PC-9 (cell line): ENCODE data around the gene EFNA3. TPM values are rescaled to one million over a fixed set of nuclear protein-coding genes. Genes with fewer than 3 reads are reported as not detected.

Source experiments
- BruUV-seq: library from RNA; stranded (reverse); fragments of 400-500 nt; replicated peaks from 2 replicates; lab custom pipeline; 2021; lab: Mats Ljungman, UMichigan
- CTCF ChIA-PET: fragments of 300-600 bp; sonication (Branson Sonifier 250); formaldehyde crosslinking; loops from one replicate; lab custom pipeline; 2022; ENCODE audit warnings: antibody characterized with exemption; lab: Charles Lee
- POLR2A ChIA-PET: fragments of 300-600 bp; sonication (Branson Sonifier 250); formaldehyde crosslinking; loops from one replicate; lab custom pipeline; 2022; ENCODE audit warnings: antibody characterized with exemption; ENCODE audit not compliant: unreplicated experiment; lab: Charles Lee
- DNase-seq, 2 experiments: peaks; one replicate each; pipeline versions ENCODE4 v3.0.0 to v3.0.0-alpha.2; 2015 to 2022; ENCODE audit warnings: mixed read lengths in 1 of 2
- H2AFZ ChIP-seq: fragments of 200-600 bp; sonication (generic); 2 replicates; pipeline ENCODE4 v1.8.1; 2017; ENCODE audit warnings: antibody characterized with exemption
- H3F3A ChIP-seq: fragments of 200-600 bp; sonication (generic); 2 replicates; pipeline ENCODE4 v1.8.1; 2017; ENCODE audit warnings: antibody characterized with exemption, mild to moderate bottlenecking, low read depth; ENCODE audit not compliant: insufficient read depth
- H3K27ac ChIP-seq: fragments of 200-600 bp; sonication (generic); 2 replicates; pipeline ENCODE4 v1.6.1; 2016; ENCODE audit warnings: mixed run types
- H3K27me3 ChIP-seq: fragments of 200-600 bp; sonication (generic); 2 replicates; pipeline ENCODE4 v1.6.1; 2016; ENCODE audit warnings: low read depth, mixed run types; ENCODE audit not compliant: insufficient read depth
- H3K36me3 ChIP-seq: fragments of 200-600 bp; sonication (generic); 2 replicates; pipeline ENCODE4 v1.6.1; 2016; ENCODE audit warnings: low read depth, mixed run types
- H3K4me1 ChIP-seq: fragments of 200-600 bp; sonication (generic); replicated peaks from 2 replicates; pipeline ENCODE4 v1.6.1; 2016; ENCODE audit warnings: mixed run types; ENCODE audit not compliant: insufficient read depth
- H3K4me2 ChIP-seq: fragments of 200-600 bp; sonication (generic); 2 replicates; pipeline ENCODE4 v1.6.1; 2017; ENCODE audit warnings: mixed run types
- H3K4me3 ChIP-seq: fragments of 200-600 bp; sonication (generic); 2 replicates; pipeline ENCODE4 v1.6.1; 2016; ENCODE audit warnings: mixed run types
- H3K79me2 ChIP-seq: fragments of 200-600 bp; sonication (generic); 2 replicates; pipeline ENCODE4 v1.6.1; 2017; ENCODE audit warnings: low read depth, mixed run types
- H3K9me2 ChIP-seq: fragments of 200-600 bp; sonication (generic); 2 replicates; pipeline ENCODE4 v1.8.1; 2017; ENCODE audit warnings: mild to moderate bottlenecking; ENCODE audit not compliant: insufficient read depth
- H3K9me3 ChIP-seq: fragments of 200-600 bp; sonication (generic); 2 replicates; pipeline ENCODE4 v1.8.1; 2016; ENCODE audit warnings: low read depth; ENCODE audit not compliant: insufficient read depth
- H4K20me1 ChIP-seq: fragments of 200-600 bp; sonication (generic); 2 replicates; pipeline ENCODE4 v1.8.1; 2017; ENCODE audit not compliant: insufficient read depth
- EZH2 ChIP-seq: fragments of 200-600 bp; sonication (generic); IDR thresholded peaks from 2 replicates; pipeline ENCODE4 v1.8.0; 2017; ENCODE audit warnings: antibody characterized with exemption, low read depth
- intact Hi-C: fragments of 100-400 bp; cut with micrococcal nuclease; formaldehyde crosslinking; loops from one replicate; pipeline ENCODE4 v1.10.0; 2022; ENCODE audit not compliant: unreplicated experiment
- total RNA-seq: library from RNA; stranded (reverse); gene quantifications from 2 replicates; pipeline ENCODE4 v1.2.3, GENCODE V29; 2021
- TF ChIP-seq, protein P1 (sequence below): fragments of 200-600 bp; sonication (generic); conservative IDR thresholded peaks from 2 replicates; pipeline ENCODE4 v1.6.1; 2017; ENCODE audit warnings: mixed run types, antibody characterized with exemption, mild to moderate bottlenecking, moderate library complexity

Gene EFNA3
- total RNA-seq, 1 experiment from 2014 or later: 6.7 TPM

DNA sequence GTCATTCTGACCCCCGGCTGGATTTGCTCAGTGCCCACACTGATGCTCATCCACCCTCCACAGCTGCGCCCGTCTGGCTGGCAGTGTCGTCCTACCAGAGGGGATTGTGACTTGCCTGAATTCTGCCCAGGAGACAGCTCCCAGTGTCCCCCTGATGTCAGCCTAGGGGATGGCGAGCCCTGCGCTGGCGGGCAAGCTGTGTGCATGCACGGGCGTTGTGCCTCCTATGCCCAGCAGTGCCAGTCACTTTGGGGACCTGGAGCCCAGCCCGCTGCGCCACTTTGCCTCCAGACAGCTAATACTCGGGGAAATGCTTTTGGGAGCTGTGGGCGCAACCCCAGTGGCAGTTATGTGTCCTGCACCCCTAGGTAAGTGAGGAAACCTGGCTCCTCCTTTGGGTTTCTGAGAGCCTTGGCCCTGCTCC lies 20.8 kb upstream of the EFNA3 start:
- H4K20me1 ChIP-seq: no peaks in the 10 kb centered on the region; the same call in 1 of the 2 replicates
- no peaks in the 10 kb centered on the region for H3K9me3 ChIP-seq
- no peak for DNase-seq
- no peak overlapping the region for H2AFZ ChIP-seq
- H3K27ac ChIP-seq: no peak overlapping the region
- peaks cover 14% of the 10 kb centered on the region; the same call in 1 of the 2 replicates for H3K36me3 ChIP-seq
- peaks cover 9% of the 10 kb centered on the region for H3K79me2 ChIP-seq
- CTCF ChIA-PET: interaction anchor here (0.6 kb wide), 1 partner anchor 72 kb away, joined by 6 read pairs; no protein-coding TSS in a partner anchor
- no TSS peak for BruUV-seq
- intact Hi-C loops: no loop called here
- H3K4me1 ChIP-seq: peaks cover 9% of the 10 kb centered on the region
- no peak overlapping the region for H3K4me2 ChIP-seq
- H3F3A ChIP-seq: peaks cover 24% of the 10 kb centered on the region; the same call in 1 of the 2 replicates
- H3K9me2 ChIP-seq: no peaks in the 10 kb centered on the region
- no peak overlapping the region for H3K4me3 ChIP-seq
- TF ChIP-seq, protein P1, sequence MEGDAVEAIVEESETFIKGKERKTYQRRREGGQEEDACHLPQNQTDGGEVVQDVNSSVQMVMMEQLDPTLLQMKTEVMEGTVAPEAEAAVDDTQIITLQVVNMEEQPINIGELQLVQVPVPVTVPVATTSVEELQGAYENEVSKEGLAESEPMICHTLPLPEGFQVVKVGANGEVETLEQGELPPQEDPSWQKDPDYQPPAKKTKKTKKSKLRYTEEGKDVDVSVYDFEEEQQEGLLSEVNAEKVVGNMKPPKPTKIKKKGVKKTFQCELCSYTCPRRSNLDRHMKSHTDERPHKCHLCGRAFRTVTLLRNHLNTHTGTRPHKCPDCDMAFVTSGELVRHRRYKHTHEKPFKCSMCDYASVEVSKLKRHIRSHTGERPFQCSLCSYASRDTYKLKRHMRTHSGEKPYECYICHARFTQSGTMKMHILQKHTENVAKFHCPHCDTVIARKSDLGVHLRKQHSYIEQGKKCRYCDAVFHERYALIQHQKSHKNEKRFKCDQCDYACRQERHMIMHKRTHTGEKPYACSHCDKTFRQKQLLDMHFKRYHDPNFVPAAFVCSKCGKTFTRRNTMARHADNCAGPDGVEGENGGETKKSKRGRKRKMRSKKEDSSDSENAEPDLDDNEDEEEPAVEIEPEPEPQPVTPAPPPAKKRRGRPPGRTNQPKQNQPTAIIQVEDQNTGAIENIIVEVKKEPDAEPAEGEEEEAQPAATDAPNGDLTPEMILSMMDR: peak; percentile 24; the same call in 1 of the 2 replicates
- no peak for TF ChIP-seq EZH2
- POLR2A ChIA-PET: interaction anchor here (0.6 kb wide), 1 partner anchor 209 kb away, joined by 3 read pairs; no protein-coding TSS in a partner anchor
- H3K27me3 ChIP-seq: no peaks in the 10 kb centered on the region

GRCh38 chr1:155060736-155061135 lies 17.9 kb upstream of the EFNA3 start:
- H3F3A ChIP-seq: peaks cover 24% of the 10 kb centered on the region; the same call in 1 of the 2 replicates
- peaks cover 13% of the 10 kb centered on the region for H3K79me2 ChIP-seq
- H3K9me2 ChIP-seq: no peaks in the 10 kb centered on the region
- BruUV-seq: no TSS peak
- H2AFZ ChIP-seq: no peak overlapping the region
- no peak overlapping the region for H3K27ac ChIP-seq
- ChIA-PET POLR2A (no interaction called here), CTCF (no interaction called here)
- peaks cover 10% of the 10 kb centered on the region for H3K4me1 ChIP-seq
- no peaks in the 10 kb centered on the region for H3K9me3 ChIP-seq
- no peak overlapping the region for H3K4me2 ChIP-seq
- H3K27me3 ChIP-seq: no peaks in the 10 kb centered on the region
- DNase-seq: no peak
- intact Hi-C loops: loop anchor here (1.0 to 5.0 kb wide), 3 partner anchors 154 to 503 kb away; partner anchors contain the start of gene UBE2Q1
- TF ChIP-seq, protein P1: no peak
- TF ChIP-seq EZH2: no peak
- H3K36me3 ChIP-seq: peaks cover 14% of the 10 kb centered on the region; the same call in 1 of the 2 replicates
- H3K4me3 ChIP-seq: no peak overlapping the region
- peaks cover 7% of the 10 kb centered on the region for H4K20me1 ChIP-seq

DNA sequence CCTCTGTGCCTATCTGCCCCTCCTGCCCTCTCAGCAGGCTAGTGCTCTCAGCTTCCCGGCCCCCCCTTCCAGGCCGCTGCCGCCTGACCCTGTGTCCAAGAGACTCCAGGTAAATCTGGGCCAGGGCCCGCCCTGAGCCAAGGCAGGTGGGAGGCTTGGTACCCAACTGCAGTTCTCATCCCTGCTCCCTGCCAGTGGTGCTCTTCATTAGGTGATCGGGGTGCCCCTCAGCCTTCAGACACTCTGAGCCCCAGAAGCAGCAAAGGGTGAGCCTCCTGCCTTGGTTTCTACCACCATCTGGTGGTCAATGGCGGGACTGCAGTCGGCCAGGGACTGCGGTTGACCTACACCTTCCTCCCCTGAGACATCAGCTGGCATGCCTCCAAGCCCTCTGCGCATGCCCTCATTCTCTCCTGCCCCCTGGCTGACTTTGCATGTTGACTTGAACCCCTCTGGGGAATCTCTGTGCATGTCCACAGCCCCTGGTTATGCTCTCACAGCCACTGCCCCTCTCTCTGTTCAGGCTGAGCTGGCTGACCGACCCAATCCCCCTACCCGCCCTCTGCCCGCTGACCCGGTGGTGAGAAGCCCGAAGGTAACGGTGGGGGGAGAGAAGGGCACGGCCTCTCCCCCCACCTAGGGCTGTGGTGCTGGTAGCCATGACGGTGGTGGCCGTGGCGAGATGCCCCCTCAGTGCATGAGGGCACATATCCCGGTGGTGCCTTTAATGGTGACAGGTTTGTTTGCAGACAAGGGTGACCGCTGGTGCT lies 17.1 kb upstream of the EFNA3 start:
- Histone ChIP-seq H3K79me2 (peaks cover 13% of the 10 kb centered on the region), H3K9me2 (no peaks in the 10 kb centered on the region), H3K36me3 (peaks cover 14% of the 10 kb centered on the region; the same call in 1 of the 2 replicates), H3K9me3 (no peaks in the 10 kb centered on the region), H3K4me2 (no peak overlapping the region), H3F3A (peaks cover 24% of the 10 kb centered on the region; the same call in 1 of the 2 replicates), H3K27me3 (no peaks in the 10 kb centered on the region), H2AFZ (no peak overlapping the region), H4K20me1 (peaks cover 7% of the 10 kb centered on the region), H3K4me1 (peaks cover 10% of the 10 kb centered on the region), H3K27ac (no peak overlapping the region), H3K4me3 (no peak overlapping the region)
- POLR2A ChIA-PET: no interaction called here
- BruUV-seq: no TSS peak
- peak; percentile 72 to 90 for DNase-seq
- intact Hi-C loops: loop anchor here (1.0 to 5.0 kb wide), 3 partner anchors 155 to 504 kb away; partner anchors contain the start of gene UBE2Q1
- CTCF ChIA-PET: interaction anchor here (0.8 kb wide), 1 partner anchor 17 kb away, joined by 3 read pairs; no protein-coding TSS in a partner anchor
- TF ChIP-seq, protein P1: peak; percentile 99
- TF ChIP-seq EZH2: no peak
